MM.1S (cell line): ENCODE data around the gene GTPBP8.

ENCODE experiments used
- EZH2 ChIP-seq: fragments of 300-600 bp; sonication (generic); optimal IDR thresholded peaks from 2 replicates; pipeline ENCODE3; 2017; ENCODE audit warnings: low read depth, mild to moderate bottlenecking, antibody characterized with exemption, low read length, mixed read lengths
- EZH2phosphoT487 ChIP-seq: fragments of 300-600 bp; sonication (generic); IDR thresholded peaks from 2 replicates; pipeline ENCODE4 v1.6.1; 2018; ENCODE audit warnings: antibody characterized with exemption, low read length
- TF ChIP-seq, protein P1 (sequence below): fragments of 300-600 bp; sonication (generic); IDR thresholded peaks from 2 replicates; pipeline ENCODE4 v1.5.1; 2016; ENCODE audit warnings: antibody characterized with exemption, low read length, mixed read lengths

DNA sequence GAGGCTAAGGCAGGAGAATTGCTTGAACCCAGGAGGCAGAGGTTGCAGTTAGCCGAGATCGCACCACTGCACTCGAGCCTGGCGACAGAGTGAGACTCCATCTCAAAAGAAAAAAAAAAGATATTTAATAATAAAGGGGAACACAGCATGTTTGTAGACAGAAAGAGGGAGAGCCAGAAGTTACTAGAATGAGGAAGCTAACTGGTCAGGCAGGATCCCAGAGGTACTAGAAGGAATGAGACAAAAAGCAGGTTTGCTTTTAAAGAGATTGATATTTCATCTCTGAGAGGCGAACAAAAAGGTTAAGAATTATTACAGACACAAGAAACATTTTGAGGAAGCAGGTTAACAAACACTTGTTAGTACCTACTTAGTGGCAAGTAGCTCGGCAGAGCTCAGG is 25.1 kb upstream of the GTPBP8 start:
- TF ChIP-seq, protein P1, sequence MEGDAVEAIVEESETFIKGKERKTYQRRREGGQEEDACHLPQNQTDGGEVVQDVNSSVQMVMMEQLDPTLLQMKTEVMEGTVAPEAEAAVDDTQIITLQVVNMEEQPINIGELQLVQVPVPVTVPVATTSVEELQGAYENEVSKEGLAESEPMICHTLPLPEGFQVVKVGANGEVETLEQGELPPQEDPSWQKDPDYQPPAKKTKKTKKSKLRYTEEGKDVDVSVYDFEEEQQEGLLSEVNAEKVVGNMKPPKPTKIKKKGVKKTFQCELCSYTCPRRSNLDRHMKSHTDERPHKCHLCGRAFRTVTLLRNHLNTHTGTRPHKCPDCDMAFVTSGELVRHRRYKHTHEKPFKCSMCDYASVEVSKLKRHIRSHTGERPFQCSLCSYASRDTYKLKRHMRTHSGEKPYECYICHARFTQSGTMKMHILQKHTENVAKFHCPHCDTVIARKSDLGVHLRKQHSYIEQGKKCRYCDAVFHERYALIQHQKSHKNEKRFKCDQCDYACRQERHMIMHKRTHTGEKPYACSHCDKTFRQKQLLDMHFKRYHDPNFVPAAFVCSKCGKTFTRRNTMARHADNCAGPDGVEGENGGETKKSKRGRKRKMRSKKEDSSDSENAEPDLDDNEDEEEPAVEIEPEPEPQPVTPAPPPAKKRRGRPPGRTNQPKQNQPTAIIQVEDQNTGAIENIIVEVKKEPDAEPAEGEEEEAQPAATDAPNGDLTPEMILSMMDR: no peak
- TF ChIP-seq EZH2: no peak
- TF ChIP-seq EZH2phosphoT487: no peak
